ENCODE results near the gene HARBI1. TPM values are rescaled to one million over a fixed set of nuclear protein-coding genes. Genes with fewer than 3 reads are reported as not detected.

HARBI1 gene
- total and polyA plus RNA-seq, 2 of the 8 experiments (the other 6 are each of a cell fraction or from before 2014, with no cell fraction given): 3.8 to 5.1 TPM

DNA sequence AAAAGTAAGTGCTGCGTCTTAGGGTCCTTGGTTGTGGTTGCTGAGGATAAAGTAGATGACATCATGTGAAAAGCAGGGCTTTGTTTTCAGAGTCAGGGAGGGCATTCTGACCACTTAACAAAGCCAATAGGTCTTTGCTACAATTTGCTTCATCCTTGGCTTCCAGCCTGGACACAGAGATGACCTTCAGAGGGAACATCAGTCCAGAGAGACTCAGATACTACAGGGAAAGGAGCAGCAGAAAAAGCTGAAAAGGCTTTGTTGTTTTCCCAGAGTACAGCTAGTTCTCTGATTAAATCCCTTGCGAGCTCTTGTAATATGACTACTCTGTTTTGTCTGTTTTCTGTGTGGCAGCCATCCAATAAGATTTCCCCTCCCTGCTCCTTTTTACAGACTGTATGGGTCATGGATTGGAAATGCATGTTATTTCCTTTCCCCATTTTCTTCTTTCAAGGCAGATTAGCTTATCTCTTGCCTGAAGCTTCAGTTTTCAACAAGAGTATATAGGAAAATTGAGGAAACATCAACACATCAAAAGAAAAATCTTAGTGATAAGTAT, 32.2 kb upstream of the HARBI1 start:
- ChIA-PET CTCF (ENCODE audit: partially characterized antibody) (interaction anchor here (1.3 kb wide), 3 partner anchors 30 to 529 kb away, joined by 3 read pairs; no protein-coding TSS in a partner anchor), POLR2A (ENCODE audit: partially characterized antibody) (no interaction called here)
- no peak overlapping the region for H3K4me2 ChIP-seq (ENCODE audit: insufficient read depth in 1 of 2, low read depth in 2 of 2, low read length in 2 of 2)
- H2BK20ac ChIP-seq (ENCODE audit: low read length): no peak overlapping the region
- no peak overlapping the region for H4K5ac ChIP-seq (ENCODE audit: insufficient read length, low read depth, low read length)
- H3K4ac ChIP-seq (replicated peaks; ENCODE audit: insufficient read length, low read depth, low read length): no peak overlapping the region
- no peak overlapping the region for H3K27ac ChIP-seq (ENCODE audit: low read depth, low read length)
- H3K36me3 ChIP-seq (ENCODE audit: control insufficient read depth in 2 of 4, insufficient read depth in 4 of 4, low read length in 3 of 4): peaks cover 4 to 63% (median 33%) of the 10 kb centered on the region in 4 experiments; a peak in 7 of 8 replicates
- no peaks in the 10 kb centered on the region for H3K9me3 ChIP-seq (ENCODE audit: insufficient read depth in 2 of 2, low read depth in 1 of 2, low read length in 1 of 2)
- H3K14ac ChIP-seq (ENCODE audit: insufficient read length): no peak overlapping the region
- no peak overlapping the region for H3K9ac ChIP-seq (replicated peaks in 1 of 4; ENCODE audit: extremely low read depth in 1 of 4, low read depth in 3 of 4, low read length in 3 of 4)
- H3K79me1 ChIP-seq (ENCODE audit: low read depth, low read length): no peaks in the 10 kb centered on the region
- H2BK5ac ChIP-seq (ENCODE audit: low read depth, low read length): no peak overlapping the region
- H3K23me2 ChIP-seq (ENCODE audit: low read depth, low read length): no peaks in the 10 kb centered on the region
- no peak overlapping the region for H2BK15ac ChIP-seq (ENCODE audit: low read length)
- H2BK120ac ChIP-seq (replicated peaks; ENCODE audit: low read depth, low read length): no peak overlapping the region
- no peak overlapping the region for H3K18ac ChIP-seq (ENCODE audit: extremely low read depth, low read length)
- DNase-seq (ENCODE audit: low read depth in 1 of 2, low spot score in 2 of 2) (no peak), FAIRE-seq (no peak)
- H3K56ac ChIP-seq (replicated peaks; ENCODE audit: insufficient read length, low read depth, low read length): no peak overlapping the region
- no peak overlapping the region for H3K4me3 ChIP-seq (ENCODE audit: extremely low read depth in 1 of 4, insufficient read depth in 2 of 4, low read depth in 3 of 4, low read length in 4 of 4)
- H2AFZ ChIP-seq (ENCODE audit: low read length): no peak overlapping the region
- H3K79me2 ChIP-seq (ENCODE audit: control insufficient read depth in 1 of 2, insufficient read depth in 2 of 2, low read length in 2 of 2): no peaks in the 10 kb centered on the region
- no peaks in the 10 kb centered on the region for H4K20me1 ChIP-seq (replicated peaks in 1 of 2; ENCODE audit: control insufficient read depth in 1 of 2, insufficient read depth in 2 of 2, low read length in 2 of 2)
- H4K91ac ChIP-seq (replicated peaks; ENCODE audit: insufficient read length, low read length): no peak overlapping the region
- H2AK5ac ChIP-seq (ENCODE audit: low read depth, low read length): no peak overlapping the region
- H3K23ac ChIP-seq (ENCODE audit: insufficient read length): no peak overlapping the region
- no peak overlapping the region for H2BK12ac ChIP-seq (ENCODE audit: low read depth, low read length)
- no peaks in the 10 kb centered on the region for H3K27me3 ChIP-seq (replicated peaks in 1 of 4; ENCODE audit: control insufficient read depth in 3 of 4, extremely low read depth in 1 of 4, insufficient read depth in 3 of 4, low read length in 3 of 4)
- H4K8ac ChIP-seq (ENCODE audit: extremely low read depth, insufficient read depth, low read length): no peak overlapping the region
- 94% methylated on average over 2 of the region's 2 CpGs; no CpG with 5 or more reads in 1 of the 2 experiments for WGBS, 2 experiments (ENCODE audit: extremely low coverage in 1 of 2, insufficient coverage in 1 of 2, insufficient read length in 1 of 2, insufficient replicate concordance in 2 of 2, low coverage in 1 of 2, low lambda C conversion rate in 2 of 2, missing lambda C conversion rate in 1 of 2)
- no peaks in the 10 kb centered on the region for H3K4me1 ChIP-seq (replicated peaks in 1 of 4; ENCODE audit: control insufficient read depth in 3 of 4, insufficient read depth in 4 of 4, low read length in 3 of 4)
- no peak for TF ChIP-seq JUN (IDR thresholded peaks at IDR 0.05; ENCODE audit: low read depth, low read length)
- no peak for TF ChIP-seq TAF1 (IDR thresholded peaks at IDR 0.05; ENCODE audit: low read depth, low read length)
- no peak for TF ChIP-seq SIX5 (IDR thresholded peaks at IDR 0.05; ENCODE audit: low read depth, low read length)
- TF ChIP-seq CTBP2 (IDR thresholded peaks at IDR 0.05; ENCODE audit: borderline replicate concordance, insufficient read depth, insufficient read length, low read length): no peak
- TF ChIP-seq HDAC6 (IDR thresholded peaks at IDR 0.05; ENCODE audit: low read depth, low read length): no peak
- TF ChIP-seq CHD2 (IDR thresholded peaks at IDR 0.05; ENCODE audit: low read length): no peak
- no peak for TF ChIP-seq RXRA (IDR thresholded peaks at IDR 0.05; ENCODE audit: insufficient read depth, low read depth, low read length)
- no peak for TF ChIP-seq EP300 (IDR thresholded peaks at IDR 0.05; ENCODE audit: borderline replicate concordance in 1 of 2, low read depth in 2 of 2, low read length in 2 of 2)
- TF ChIP-seq, protein P1, sequence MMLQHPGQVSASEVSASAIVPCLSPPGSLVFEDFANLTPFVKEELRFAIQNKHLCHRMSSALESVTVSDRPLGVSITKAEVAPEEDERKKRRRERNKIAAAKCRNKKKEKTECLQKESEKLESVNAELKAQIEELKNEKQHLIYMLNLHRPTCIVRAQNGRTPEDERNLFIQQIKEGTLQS (IDR thresholded peaks at IDR 0.05; ENCODE audit: insufficient read depth, low read depth, low read length): no peak
- no peak for TF ChIP-seq HDAC2 (IDR thresholded peaks at IDR 0.05; ENCODE audit: borderline replicate concordance in 1 of 2, low read depth in 2 of 2, low read length in 2 of 2)
- TF ChIP-seq, protein P2, sequence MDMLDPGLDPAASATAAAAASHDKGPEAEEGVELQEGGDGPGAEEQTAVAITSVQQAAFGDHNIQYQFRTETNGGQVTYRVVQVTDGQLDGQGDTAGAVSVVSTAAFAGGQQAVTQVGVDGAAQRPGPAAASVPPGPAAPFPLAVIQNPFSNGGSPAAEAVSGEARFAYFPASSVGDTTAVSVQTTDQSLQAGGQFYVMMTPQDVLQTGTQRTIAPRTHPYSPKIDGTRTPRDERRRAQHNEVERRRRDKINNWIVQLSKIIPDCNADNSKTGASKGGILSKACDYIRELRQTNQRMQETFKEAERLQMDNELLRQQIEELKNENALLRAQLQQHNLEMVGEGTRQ (IDR thresholded peaks at IDR 0.05; ENCODE audit: low read length): no peak

Data from H1 (cell line).